ENCODE measurements around the gene BMP7.
"Not testable (repeated sequence)": the region's sequence is repeated elsewhere in the genome, so short reads cannot be mapped to it uniquely, and the experiment has no call there.

The BMP7 gene

DNA sequence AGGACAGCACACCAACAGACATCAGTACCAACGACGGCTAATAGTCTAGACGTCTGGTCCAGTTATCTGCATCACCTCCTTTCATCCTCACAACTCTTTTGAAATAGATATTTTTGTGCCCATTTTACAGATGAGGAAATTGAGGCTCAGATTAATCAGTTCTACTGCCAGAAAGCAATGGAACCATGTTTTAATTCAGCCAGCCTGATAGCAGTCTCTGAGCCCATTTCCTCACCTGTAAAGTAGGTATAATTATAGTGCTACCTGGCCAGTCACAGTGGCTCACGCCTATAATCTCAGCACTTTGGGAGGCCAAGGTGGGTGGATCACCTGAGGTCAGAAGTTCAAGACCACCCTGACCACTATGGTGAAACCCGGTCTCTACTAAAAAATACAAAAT is 9.8 kb upstream of the BMP7 start:
- no peak overlapping the region for H3K4me3 Mint-ChIP-seq
- H3K9me3 Mint-ChIP-seq, result no peaks in the 10 kb centered on the region
- no peak overlapping the region for H3K27ac Mint-ChIP-seq
- DNase-seq (ENCODE audit: low spot score in 2 of 2) (no peak), ATAC-seq (no peak)
- H3K36me3 Mint-ChIP-seq, result no peaks in the 10 kb centered on the region
- H3K4me1 Mint-ChIP-seq, result no peaks in the 10 kb centered on the region

- H3K27ac Mint-ChIP-seq, result no peak overlapping the region
- H3K36me3 Mint-ChIP-seq, result no peaks in the 10 kb centered on the region
- DNase-seq (ENCODE audit: low spot score in 2 of 2), result no peak
- no peak for ATAC-seq
- no peak overlapping the region for H3K4me3 Mint-ChIP-seq
- H3K9me3 Mint-ChIP-seq, result no peaks in the 10 kb centered on the region
- no peaks in the 10 kb centered on the region for H3K4me1 Mint-ChIP-seq
These were observed 9.4 kb upstream of the BMP7 start for GRCh38 chr20:57275813-57276212.

- no peak for DNase-seq (ENCODE audit: low spot score in 2 of 2)
- ATAC-seq, result no peak
- no peaks in the 10 kb centered on the region for H3K36me3 Mint-ChIP-seq
- H3K27ac Mint-ChIP-seq, result no peak overlapping the region
- H3K4me3 Mint-ChIP-seq, result no peak overlapping the region
- no peaks in the 10 kb centered on the region for H3K4me1 Mint-ChIP-seq
- no peaks in the 10 kb centered on the region for H3K9me3 Mint-ChIP-seq
These were observed 8.9 kb upstream of the BMP7 start for GRCh38 chr20:57275334-57275733.

- Mint-ChIP-seq H3K27ac (no peak overlapping the region), H3K9me3 (no peaks in the 10 kb centered on the region), H3K4me3 (no peak overlapping the region), H3K36me3 (no peaks in the 10 kb centered on the region), H3K4me1 (no peaks in the 10 kb centered on the region)
- ATAC-seq (no peak), DNase-seq (ENCODE audit: low spot score in 2 of 2) (no peak)
These were observed 8.4 kb upstream of the BMP7 start for GRCh38 chr20:57274846-57275245.

DNA sequence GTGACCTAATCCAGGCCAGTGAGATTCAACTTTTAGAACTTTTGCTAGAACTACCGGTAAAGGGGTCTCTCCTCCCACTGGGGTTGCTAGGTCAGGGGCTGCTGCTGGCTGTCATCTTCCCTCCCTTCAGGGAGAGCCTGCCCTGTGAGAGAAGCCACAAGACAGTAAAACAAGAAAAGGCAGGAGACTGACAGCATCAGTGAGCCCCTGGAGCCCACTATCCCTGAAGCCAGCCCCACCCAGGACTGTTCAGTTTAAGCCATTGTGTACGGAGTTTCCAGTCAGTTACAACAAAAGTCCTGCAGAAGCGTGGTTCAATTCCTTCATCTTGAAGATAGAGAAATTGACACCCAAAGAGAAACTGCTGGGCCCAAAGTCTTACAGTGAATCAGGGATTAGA is 7.9 kb upstream of the BMP7 start:
- Mint-ChIP-seq H3K9me3 (no peaks in the 10 kb centered on the region), H3K4me1 (no peaks in the 10 kb centered on the region), H3K27ac (no peak overlapping the region), H3K36me3 (no peaks in the 10 kb centered on the region), H3K4me3 (no peak overlapping the region)
- no peak for DNase-seq (ENCODE audit: low spot score in 2 of 2)
- ATAC-seq, result no peak

GRCh38 chr20:57272883-57273535 is 6.6 kb upstream of the BMP7 start:
- Mint-ChIP-seq H3K4me1 (no peaks in the 10 kb centered on the region), H3K27ac (no peak overlapping the region), H3K4me3 (no peak overlapping the region), H3K9me3 (no peaks in the 10 kb centered on the region), H3K36me3 (no peaks in the 10 kb centered on the region)
- ATAC-seq, result no peak
- no peak for DNase-seq (ENCODE audit: low spot score in 2 of 2)

- peaks cover 8% of the 10 kb centered on the region for H3K4me1 Mint-ChIP-seq
These were observed 4.0 kb upstream of the BMP7 start for GRCh38 chr20:57270204-57270984.

DNA sequence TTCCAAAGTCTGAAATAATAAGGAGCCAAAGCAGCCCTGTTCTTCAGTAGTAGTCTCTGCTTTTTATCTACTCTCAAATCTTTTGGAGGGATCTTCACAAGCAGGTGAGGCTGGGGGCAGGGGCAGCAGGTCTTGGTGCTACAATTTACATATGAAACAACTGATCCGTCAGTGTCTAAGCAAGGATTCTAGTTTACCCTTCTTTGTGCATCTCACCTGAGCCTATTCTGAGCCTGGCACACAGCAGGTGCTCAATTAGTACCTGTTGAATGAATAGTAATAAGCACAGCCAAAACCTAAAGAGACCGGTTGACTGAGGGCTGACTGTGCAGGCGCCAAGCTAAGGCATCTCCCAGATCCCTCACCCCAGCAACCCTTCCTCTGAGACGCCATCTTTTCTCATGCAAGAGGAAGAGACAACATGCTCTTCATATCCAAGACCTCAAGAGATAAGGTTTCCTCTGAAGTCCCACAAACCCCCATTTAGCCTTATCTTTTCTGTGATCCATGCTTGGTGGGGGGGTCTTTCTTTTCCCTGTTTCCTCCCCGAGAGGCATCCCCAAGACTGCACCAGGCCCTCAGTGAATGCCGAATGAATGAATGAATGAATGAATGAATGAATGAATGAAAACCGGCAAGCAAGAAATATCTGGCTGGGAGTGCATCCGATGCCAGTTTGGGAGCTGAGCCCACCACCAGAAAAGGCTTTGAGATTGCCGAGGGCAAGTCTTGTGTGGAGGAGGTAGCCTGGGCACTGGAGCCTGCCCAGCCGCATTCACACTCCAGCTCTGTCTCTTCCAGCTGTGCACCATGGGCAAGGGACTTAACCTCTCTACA is 2.9 kb upstream of the BMP7 start:
- H3K9me3 Mint-ChIP-seq, result no peaks in the 10 kb centered on the region
- DNase-seq (ENCODE audit: low spot score in 2 of 2) (no peak), ATAC-seq (no peak)
- H3K36me3 Mint-ChIP-seq, result peaks cover 6% of the 10 kb centered on the region
- no peak overlapping the region for H3K4me3 Mint-ChIP-seq
- H3K4me1 Mint-ChIP-seq, result peaks cover 8% of the 10 kb centered on the region
- H3K27ac Mint-ChIP-seq, result no peak overlapping the region

More at GRCh38 chr20:57270204-57270984, 4.0 kb upstream of the BMP7 start:
- no peak for DNase-seq (ENCODE audit: low spot score in 2 of 2)
- no peak for ATAC-seq
- Mint-ChIP-seq H3K9me3 (no peaks in the 10 kb centered on the region), H3K36me3 (peaks cover 6% of the 10 kb centered on the region), H3K27ac (no peak overlapping the region), H3K4me3 (no peak overlapping the region)

GRCh38 chr20:57268399-57269076 is 2.1 kb upstream of the BMP7 start:
- no peak for DNase-seq (ENCODE audit: low spot score in 2 of 2)
- no peak overlapping the region for H3K27ac Mint-ChIP-seq
- peaks cover 6% of the 10 kb centered on the region for H3K36me3 Mint-ChIP-seq
- no peaks in the 10 kb centered on the region for H3K9me3 Mint-ChIP-seq
- no peak overlapping the region for H3K4me3 Mint-ChIP-seq
- ATAC-seq, result no peak
- H3K4me1 Mint-ChIP-seq, result peaks cover 8% of the 10 kb centered on the region

GRCh38 chr20:57267158-57267821 is 849 bp upstream of the BMP7 start:
- H3K4me1 Mint-ChIP-seq, result peaks cover 8% of the 10 kb centered on the region
- DNase-seq (ENCODE audit: low spot score in 2 of 2) (no peak), ATAC-seq (no peak)
- no peak overlapping the region for H3K4me3 Mint-ChIP-seq
- H3K27ac Mint-ChIP-seq, result no peak overlapping the region
- H3K9me3 Mint-ChIP-seq, result no peaks in the 10 kb centered on the region
- peaks cover 6% of the 10 kb centered on the region for H3K36me3 Mint-ChIP-seq

DNA sequence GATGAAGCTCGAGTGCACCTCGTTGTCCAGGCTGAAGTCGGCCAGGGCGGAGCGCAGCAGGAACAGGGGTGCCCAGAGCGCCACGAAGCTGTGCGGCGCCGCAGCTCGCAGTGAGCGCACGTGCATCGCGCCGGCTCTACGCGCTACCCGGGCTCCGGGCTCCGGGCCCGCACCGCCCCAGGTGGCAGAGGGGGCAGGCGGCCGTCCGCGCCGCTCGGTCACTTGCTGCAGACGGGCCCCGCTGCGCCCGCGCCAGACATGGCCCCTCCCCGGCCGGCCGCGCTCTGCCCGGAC is 497 bp downstream of the BMP7 start:
- DNase-seq (ENCODE audit: low spot score in 2 of 2) (no peak), ATAC-seq (no peak)
- no peaks in the 10 kb centered on the region for H3K9me3 Mint-ChIP-seq
- H3K4me1 Mint-ChIP-seq, result peaks cover 8% of the 10 kb centered on the region
- peaks cover 6% of the 10 kb centered on the region for H3K36me3 Mint-ChIP-seq
- H3K27ac Mint-ChIP-seq, result no peak overlapping the region
- no peak overlapping the region for H3K4me3 Mint-ChIP-seq

DNA sequence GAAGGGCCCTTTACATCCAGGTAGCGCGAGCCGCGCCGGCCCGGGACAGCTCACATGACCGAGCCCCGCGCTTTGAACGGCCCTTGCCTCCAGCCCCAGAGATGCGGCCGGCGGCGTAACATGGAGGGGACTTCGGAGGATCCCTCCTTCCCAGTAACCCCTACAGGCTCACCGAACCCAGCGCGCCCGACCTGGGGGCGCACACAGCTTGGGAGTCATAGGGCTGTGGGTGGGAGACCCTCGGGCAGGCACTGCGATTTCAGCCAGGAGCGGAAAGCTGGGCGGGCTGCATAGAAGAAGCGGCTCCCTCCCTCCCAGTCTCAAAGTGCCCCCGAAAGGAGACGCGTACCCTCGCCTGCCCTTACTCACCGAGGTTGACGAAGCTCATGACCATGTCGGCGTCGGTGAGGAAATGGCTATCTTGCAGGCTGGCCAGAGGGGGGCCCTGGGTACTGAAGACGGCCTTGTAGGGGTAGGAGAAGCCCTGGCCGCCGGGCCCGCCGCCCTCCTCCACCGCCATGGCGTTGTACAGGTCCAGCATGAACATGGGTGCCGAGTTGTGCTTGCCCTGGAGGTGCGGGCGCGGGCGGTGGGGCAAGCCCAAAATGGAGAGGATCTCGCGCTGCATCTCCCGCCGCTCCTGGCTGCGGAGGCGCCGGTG is 975 bp downstream of the BMP7 start:
- Mint-ChIP-seq H3K9me3 (no peaks in the 10 kb centered on the region), H3K27ac (no peak overlapping the region), H3K4me1 (peaks cover 8% of the 10 kb centered on the region), H3K36me3 (peaks cover 6% of the 10 kb centered on the region), H3K4me3 (no peak overlapping the region)
- peak; percentile 5 for ATAC-seq
- no peak for DNase-seq (ENCODE audit: low spot score in 2 of 2)

- H3K27ac Mint-ChIP-seq; DNase-seq (ENCODE audit: low spot score in 2 of 2); H3K9me3 Mint-ChIP-seq; ATAC-seq; H3K36me3 Mint-ChIP-seq; H3K4me3 Mint-ChIP-seq; H3K4me1 Mint-ChIP-seq: not testable (repeated sequence)
These were observed 1.5 kb downstream of the BMP7 start for GRCh38 chr20:57264908-57265335.

Data from stimulated activated effector memory CD8-positive, alpha-beta T cell treated with anti-CD3 and anti-CD28 coated beads, Interleukin-12 subunit alpha, Interleukin-12 subunit beta, amount 100 ng/mL, for 72 hours (primary cell).